Stimulated activated CD8-positive, alpha-beta memory T cell treated with anti-CD3 and anti-CD28 coated beads, Interleukin-12 subunit alpha, Interleukin-12 subunit beta, amount 100 ng/mL, for 24 hours (primary cell): ENCODE measurements around the gene POLK.
"Not testable (repeated sequence)": the region's sequence is repeated elsewhere in the genome, so short reads cannot be mapped to it uniquely, and the experiment has no call there.

Source experiments
- DNase-seq: peaks from one replicate; pipeline ENCODE4 v3.0.0-alpha.2; 2020; ENCODE audit errors: extremely low read depth

The POLK gene

DNA sequence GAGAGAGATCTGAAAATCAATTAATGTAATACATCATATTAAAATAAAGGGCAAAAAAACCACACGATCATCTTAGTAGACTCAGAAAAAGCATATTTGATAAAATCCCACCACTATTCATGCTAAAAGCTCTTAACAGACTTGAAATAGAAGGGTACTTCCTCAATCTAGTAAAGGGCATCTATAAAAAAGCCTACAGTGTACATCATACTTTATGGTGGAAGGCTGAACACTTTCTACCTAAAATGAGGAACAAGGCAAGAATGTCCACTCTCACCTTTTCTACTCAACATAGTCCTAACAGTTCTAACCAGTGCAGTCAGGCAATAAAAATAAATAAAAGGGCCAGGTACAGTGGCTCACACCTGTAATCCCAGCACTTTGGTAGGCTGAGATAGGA is 38.9 kb downstream of the POLK start:
- no peak for DNase-seq

DNA sequence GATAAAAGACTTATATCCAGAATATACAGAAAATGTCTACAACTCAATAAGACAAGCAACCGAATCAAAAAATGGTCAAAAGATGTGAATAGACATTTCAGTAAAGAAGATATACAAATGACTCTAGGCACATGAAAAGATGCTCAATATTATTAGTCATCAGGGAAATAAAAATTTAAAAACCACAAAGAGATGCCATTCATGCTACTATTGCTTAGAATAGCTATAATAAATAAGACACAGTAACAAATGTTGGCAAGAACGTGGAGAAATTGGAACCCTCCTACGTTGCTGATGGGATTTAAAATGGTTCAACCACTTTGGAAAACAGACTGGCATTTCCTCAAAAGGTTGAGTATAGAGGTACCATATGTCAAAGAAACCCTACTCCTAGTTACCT is 39.8 kb downstream of the POLK start:
- DNase-seq, result no peak

DNA sequence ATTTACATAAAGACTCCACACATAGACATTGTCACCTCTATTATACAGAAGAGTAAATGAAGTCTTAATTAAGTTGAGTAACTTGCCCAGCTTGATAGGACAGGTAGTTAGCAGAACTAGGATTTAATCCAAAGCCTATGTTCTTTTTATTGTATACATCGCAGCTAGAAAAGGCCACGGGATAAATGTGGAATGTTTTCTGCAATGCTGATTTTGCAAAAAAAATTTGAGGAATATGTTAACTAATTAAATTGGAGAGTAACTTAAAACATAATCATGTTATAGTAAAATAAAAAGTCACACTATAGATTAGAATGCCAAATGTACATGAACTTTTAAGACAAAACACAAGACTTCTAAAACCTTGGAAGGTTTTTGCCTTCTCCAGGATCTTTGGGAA is 41.1 kb downstream of the POLK start:
- DNase-seq, result no peak

DNA sequence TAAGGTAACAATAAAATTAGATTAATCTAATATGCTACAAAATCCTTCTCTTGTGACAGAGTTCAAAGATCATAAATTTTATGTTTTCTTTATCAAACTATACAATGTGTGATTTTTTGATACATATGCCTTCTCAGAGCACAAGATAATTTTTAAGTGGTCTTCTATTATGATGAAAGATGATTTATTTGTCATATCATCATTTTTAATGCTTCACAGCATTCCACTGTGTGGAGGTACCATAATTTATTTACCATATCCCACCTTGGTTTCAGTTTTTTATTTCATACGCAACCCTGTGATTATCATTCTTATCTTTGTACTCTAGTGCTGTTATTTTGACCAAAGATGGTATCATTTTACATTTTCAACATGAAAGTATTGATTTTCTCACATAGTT is 41.7 kb downstream of the POLK start:
- DNase-seq, result no peak

DNA sequence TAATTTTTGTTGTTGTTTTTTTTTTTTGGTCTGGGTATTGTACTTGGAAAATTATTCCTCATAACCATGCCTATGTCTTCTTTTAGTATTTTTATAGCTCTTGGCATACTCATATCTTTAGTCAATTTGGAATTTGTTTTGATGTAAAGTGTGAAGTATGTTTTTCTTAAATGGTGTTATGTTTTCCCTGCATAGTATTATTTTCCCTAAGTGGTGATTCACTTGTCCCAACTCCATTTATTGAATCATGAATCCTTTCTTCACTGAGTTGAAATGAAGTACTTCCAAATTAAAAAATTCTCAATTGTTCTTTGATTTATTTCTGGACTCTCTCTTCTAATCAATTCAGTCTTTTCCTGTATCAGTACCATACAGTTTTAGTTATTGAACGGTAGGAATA is 46.5 kb downstream of the POLK start:
- DNase-seq, result no peak

DNA sequence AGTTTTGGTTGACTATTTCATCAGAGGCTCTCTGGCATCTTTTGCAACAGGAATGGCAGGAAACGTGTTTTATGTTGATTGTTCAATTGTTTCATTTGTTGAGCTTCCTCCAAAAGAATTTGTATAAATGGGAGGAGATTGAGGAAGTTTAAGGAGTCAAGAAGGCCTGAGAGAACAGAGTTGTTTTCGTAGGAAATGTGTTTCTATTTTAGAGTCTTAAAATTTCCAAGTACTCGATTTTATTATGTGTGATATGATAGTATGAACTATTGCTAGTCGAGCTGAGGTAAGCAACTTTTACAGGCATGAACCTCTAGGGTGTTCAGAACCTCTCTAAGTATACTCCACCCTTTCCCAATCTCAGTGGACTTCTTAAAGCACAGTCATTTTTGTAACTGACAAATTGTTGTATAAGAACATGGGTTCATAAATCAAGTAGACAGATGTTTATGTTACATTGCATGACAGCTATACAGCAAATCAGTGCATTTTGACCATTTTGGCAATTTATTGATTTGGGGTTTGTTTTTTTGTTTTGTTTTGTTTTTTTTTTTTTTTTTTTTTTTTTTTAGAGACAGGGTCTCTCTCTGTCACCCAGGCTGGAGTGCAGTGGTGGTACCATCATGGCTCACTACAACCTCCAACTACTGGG is 47.4 kb downstream of the POLK start:
- no peak for DNase-seq

DNA sequence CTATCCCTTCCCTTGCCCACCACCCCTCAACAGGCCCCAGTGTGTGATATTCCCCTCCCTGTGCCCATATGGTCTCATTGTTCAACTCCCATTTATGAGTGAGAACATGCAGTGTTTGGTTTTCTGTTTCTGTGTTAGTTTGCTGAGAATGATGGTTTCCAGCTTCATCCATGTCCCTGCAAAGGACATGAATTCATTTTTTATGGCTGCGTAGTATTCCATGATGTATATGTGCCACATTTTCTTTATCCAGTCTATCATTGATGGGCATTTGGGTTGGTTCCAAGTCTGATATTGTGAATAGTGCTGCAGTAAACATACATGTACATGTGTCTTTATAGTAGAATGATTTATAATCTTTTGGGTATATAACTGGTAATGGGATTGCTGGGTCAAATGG is 49.0 kb downstream of the POLK start:
- not testable (repeated sequence) for DNase-seq

DNA sequence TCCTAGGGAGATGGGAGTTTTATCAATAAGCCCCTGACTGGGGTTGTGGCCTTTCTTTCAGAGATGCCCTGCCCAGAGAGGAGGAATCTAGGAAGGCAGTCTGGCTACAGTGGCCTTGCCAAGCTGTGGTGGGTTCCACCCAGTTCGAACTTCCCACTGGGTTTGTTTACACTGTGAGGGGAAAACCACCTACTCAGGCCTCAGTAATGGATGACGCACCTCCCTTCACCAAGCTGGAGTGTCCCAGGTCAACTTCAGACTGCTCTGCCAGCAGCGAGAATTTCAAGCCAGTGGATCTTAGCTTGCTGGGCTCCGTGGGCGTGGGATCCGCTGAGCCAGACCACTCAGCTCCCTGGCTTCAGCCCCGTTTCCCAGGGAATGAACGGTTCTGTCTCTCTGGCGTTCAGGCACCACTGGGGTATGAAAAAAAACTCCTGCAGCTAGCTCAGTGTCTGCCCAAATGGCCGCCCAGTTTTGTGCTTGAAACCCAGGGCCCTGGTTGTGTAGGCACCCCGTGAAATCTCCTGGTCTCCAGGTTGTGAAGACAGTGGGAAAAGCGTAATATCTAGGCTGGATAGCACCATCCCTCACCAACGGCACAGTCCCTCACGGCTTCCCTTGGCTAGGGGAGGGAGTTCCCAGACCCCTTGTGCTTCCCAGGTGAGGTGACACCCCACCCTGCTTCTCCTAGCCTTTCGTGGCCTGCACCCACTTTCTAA is 54.5 kb downstream of the POLK start:
- not testable (repeated sequence) for DNase-seq

DNA sequence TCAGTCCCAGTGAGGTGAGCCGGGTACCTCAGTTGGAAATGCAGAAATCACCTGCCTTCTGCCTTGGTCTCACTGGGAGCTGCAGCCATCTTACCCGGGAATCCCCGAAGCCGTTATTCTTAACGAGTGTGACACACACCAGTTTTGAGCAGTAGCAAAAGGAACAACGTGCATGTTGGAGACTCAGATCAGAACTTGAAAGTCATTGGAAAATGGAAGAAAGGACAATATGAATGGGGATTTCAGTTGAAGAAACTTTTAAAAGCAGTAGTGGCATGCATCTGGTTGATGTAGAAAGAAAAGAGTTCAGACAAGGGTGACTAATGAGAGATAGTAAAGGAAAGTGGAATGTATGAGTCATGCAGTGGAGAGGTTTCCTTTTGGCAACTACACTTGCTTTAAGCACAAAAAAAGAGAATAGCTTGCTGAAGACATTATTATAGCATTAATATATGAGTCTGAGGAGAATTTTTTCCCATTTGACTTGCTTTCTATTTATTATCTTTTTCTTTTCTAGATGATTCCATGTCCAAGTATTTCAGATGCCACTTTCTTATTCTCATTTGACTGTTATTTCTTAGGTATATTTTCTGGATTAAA is 55.1 kb downstream of the POLK start:
- DNase-seq, result peak; percentile 10

DNA sequence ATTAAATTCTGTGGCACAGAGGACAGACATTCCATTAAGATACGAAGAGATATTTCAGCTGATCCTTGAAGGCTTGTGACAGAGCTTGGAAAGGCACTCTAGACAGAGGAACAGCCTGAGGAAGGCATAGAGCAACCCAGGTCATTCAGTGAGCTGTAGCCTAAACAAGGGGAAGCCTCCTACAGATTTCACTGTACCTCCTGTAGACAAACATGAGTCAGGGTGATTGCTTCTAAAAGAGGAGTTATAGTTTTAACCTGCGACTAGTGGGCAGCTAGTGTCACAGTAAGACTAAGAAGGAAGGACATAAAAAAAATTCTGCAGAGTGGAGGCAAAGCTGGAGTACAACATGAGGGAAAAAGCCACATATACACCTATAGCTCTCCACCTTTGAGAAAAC is 56.0 kb downstream of the POLK start:
- DNase-seq, result no peak

DNA sequence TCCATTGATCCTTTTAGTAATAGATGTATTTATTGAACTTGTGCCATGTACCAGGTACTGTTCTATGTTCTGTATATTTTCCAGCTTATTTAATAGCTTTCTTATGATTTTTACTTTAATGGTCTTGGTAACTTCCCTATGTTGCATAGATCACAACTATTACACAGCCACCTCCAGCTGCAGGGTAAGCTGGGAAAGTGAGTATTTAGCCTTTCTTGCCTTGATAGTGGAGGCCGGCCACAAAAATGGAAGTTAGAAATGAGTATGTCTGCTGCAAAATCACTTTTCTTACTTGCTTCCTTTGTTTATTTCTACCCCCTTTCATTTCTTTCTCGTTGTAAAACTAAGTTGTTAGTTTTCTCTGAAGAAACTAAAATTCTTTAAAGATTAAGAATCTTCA is 56.5 kb downstream of the POLK start:
- DNase-seq, result no peak

DNA sequence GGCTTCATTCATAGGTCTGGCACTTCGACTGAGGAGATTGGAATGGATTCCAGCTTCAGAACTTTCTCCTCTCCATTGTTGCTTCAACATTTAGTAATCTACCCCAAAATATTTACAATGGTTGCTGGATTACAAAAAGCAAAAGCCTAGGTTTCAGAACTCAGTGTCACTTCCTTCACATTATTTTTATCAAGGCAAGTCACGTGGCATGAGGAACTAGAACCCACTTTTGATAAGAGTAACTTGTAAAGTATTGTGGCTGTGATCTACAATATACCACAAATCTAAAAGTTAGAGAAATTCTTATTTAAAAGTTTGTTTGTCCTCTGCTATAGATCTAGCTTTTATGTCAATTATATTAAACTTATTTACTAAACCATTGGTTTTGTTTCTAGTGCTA is 59.9 kb downstream of the POLK start:
- DNase-seq, result no peak

DNA sequence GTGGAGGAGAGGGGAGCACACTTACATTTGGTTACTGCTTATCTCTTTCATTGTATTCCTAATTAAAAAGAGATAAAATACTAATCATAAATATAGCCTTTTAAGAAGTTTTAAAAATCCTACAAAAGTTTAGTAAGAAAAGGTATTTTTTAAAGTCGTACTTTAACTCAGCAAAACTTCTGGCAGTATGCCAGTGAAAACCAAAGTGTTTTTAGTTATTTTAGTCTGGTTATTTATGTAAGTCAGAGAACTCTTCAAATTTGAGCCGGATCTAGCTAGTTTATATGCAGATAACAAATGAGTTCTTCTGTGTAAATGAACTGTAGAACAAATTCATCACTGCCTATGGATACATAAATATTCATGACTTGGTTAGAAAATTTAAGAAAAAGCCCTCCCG is 63.1 kb downstream of the POLK start:
- DNase-seq, result no peak

DNA sequence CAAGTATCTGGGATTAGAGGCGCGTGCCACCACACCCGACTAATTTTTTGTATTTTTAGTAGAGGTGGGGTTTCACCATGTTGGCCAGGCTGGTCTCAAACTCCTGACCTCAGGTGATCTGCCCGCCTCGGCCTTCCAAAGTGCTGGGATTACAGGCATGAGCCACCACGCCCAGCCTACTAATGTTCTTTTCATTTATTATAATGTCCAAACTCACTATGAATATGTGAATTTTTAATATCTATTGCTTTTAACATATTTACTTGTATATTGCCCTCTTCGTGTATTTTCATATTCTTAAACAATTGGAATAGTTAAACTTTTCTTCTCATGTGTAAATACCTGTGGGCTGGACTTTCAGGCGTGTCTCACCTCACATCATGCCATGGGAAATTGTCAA is 66.6 kb downstream of the POLK start:
- not testable (repeated sequence) for DNase-seq

DNA sequence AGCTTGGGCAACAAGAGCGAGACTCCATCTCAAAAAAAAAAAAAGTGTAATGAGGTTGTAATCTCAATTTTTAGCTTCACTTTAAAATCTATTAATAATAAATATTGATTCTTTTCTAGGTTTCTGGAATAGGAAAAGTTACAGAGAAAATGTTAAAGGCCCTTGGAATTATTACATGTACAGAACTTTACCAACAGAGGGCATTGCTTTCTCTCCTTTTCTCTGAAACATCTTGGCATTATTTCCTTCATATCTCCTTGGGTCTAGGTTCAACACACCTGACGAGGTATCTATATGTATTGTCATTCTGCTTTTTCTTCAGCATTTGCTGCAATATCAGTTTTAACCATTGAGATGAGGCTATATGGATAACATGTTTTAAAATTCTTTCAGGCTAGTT is 73.0 kb downstream of the POLK start:
- DNase-seq, result no peak

DNA sequence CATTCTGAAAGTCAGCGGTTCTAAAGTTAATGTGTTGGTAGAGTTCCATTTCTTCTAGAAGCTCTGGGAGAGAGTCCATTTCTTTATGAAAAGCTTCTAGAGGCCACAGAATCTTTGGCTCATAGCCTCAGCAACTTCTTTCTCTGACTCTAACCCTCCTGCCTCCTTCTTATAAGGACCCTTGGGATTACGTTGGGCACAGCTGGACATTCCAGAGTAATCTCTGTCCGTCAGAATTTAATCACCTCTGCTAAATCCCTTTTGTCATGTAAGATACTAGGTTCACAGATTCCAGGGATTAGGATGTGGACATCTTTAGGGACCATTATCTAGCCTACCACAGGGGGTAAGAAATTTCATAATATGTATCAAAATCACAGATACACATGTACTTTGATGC is 77.0 kb downstream of the POLK start:
- no peak for DNase-seq

DNA sequence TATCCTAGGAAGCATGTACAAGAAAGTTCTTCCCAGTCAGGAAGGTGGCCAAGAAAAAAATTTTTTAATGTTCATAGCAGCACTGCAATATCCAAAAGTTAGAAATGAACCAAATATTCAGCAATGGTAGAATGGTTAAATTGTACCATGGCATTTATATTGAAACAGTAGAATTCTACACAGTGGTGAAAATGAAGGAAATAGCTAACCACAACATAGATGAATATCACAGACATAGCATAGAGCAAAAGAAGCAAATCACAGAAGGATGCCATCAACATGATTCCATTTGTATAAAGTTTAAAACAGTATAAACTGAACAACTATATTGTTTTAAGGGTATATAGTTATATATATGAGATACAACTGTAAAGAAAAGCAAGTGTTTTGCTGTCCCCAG is 88.8 kb downstream of the POLK start:
- DNase-seq, result no peak

DNA sequence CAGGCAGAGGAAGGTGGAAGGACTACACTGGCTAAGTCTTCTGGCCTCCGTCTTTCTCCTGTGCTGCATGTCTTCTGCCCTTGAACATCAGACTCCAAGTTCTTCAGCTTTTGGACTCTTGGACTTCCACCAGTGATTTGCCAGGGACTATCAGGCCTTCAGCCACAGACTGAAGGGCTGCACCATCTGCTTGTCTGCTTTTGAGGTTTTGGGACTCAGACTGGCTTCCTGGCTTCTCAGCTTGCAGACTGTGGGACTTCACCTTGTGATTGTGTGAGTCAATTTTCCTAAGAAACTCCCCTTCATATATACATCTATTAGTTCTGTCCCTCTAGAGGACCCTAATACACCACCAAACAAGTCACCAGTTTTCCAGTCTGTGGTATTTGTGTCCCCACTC is 89.9 kb downstream of the POLK start:
- no peak for DNase-seq

DNA sequence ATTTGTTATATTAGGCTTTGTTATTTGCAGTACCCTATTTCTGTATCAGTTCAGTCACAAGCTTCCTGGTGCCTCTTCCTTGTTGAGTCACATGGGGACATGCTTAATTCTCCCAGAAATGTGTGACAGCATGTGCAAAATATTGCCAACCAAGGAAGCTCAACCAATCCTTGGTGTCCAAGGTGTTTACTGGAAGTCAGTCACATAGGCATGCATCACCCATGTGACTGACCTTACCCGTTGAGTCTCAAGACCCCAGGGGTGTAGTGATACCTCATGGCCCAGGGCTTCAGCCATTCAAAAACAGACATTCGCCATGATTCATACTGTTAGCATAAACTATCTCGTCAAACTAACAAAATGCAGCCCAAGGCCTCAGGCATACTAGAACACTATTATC is 90.3 kb downstream of the POLK start:
- DNase-seq, result no peak

DNA sequence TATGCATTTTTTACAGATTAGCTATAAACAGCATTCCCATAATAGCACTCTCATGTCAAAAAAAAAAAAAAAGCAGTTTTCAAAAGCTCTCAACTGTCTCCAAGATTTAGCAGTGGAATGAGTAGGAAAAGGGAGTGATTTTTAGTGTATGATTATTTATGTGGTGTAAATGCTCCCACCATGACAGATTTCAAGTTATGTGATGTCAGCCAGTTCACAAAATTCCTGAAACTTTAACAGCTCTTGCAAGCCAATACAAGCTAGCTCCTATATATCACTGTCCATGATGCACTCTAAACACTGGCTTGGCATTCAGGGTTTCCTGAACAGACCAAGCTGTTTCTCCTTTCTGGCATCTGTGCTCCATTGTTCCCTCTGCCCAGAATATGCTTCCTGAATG is 91.7 kb downstream of the POLK start:
- DNase-seq, result no peak

DNA sequence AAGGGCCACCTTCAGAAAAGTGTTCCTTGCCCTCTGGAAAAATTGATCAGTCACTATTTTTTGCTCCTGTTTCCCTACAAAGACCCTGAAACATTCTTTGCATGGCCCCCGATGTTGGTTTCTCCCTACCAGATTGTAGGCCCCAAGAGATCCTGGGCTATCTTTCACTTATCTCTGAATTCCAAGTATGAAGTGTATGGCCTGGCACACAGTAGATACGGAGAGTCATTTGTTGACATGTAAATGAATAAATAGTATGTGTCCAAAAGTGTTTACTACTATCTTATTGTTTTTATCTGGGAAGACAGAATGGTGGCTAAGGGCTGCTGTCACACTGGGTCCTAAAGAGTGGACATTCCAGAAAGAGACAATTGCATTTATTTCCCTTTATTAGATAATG is 92.1 kb downstream of the POLK start:
- DNase-seq, result no peak

DNA sequence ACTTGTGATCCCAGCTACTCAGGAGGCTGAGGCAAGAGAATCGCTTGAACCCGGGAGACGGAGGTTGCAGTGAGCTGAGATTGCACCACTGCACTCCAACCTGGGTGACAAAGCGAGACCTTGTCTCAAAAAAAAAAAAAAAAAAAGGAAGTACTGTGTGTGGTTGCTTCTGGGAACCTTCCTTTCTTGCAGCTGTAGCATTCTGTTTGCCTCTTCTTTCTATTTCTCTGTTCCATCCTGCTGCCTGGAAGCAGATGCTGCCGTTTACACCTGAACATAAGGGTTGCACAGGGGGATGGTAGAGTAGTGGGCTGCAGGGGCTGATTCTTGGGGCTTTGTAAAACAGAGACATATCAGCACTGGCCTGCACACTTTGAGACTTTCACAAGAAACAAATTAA is 95.7 kb downstream of the POLK start:
- not testable (repeated sequence) for DNase-seq

DNA sequence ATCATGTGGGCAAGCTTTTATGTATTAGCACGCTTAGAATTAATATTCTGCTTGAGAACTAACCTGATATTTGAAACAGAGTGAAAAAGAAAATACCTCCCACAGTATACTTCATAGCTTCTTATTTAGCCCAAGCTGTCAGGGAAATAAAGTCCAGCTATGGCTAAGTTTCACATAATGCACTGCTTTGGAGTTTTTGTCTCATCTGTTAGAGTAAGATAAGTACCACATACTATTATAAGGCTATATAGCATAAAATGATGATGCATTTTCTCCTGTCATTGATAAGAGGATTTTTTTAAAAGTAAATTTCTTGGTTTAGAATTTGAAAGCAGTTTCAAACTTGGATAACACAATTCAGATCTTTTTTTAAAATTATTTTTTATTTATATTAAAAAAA is 97.2 kb downstream of the POLK start:
- DNase-seq, result no peak

DNA sequence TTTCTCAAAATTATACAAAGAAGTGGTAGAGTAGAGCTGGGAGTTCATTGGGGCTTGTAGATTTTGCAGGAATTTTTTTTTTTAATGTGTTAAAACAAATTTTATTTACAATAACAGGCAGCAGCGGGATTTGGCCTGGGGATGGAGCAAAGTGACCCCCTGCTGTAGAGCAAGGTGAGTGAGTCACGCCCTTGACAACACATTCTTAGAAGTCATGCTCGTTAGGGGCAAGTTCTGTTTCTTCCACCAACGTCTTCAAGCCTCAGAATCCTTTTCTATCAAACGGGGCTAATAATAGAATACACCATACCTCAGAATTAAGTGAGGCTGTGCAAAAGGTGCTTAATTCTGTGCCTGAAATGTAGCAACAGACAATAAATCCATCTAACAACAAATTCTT is 98.5 kb downstream of the POLK start:
- DNase-seq, result no peak
